Measurements from ENCODE around the gene ACTR5. TPM values are rescaled to one million over a fixed set of nuclear protein-coding genes. Genes with fewer than 3 reads are reported as not detected.
A peak's percentile ranks its signal among the peaks of the same experiment; 100 is the strongest.

ACTR5 gene
- total RNA-seq (10 to 100 TPM; 16.9 to 17.4 TPM), polyA plus RNA-seq (10 to 100 TPM in 1 of 2 donors, 1 to 10 TPM in 1; 8.7 to 10.5 TPM)

DNA sequence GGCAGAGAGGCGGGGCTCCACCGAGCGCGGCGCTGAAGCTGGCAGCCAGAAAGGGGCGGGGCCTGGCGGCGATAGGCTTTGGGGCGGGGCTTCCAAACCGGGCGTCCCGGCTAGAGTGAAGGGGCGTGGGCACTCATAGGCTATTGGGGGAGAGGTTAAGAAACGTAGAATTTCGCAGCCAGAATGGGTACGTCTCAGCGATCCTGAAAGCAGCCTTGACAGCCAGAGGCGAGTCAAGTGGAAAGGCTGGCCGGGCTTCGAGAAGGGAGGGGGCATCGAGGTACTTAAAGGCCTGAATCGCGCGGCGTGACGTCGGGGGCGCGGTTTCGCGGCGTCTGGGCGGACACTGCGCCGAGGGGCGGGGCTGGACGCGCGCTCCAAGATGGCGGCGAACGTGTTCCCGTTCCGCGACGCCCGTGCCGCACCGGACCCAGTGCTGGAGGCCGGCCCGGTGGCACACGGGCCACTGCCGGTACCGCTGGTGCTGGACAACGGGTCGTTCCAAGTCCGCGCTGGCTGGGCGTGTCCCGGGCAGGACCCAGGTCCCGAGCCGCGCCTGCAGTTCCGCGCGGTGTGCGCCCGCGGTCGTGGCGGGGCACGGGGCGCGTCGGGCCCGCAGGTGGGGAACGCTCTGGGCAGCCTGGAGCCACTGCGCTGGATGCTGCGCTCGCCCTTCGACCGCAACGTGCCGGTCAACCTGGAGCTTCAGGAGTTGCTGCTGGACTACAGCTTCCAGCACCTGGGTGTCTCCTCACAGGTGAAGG lies at the start of gene ACTR5:
ACTR5 (plus strand) TSS at position 364 of the 764 bp plus-strand sequence; CDS start at position 383, 19 bp downstream.
- Histone ChIP-seq H3K4me1 (ENCODE audit: insufficient read depth, low read length) (peaks cover 21% of the 10 kb centered on the region), H3K4me3 (ENCODE audit: low read length in 2 of 2) (peak within 1 kb of the TSS; percentile 71 to 92), H3K9me3 (ENCODE audit: control insufficient read depth in 1 of 2, low read length in 2 of 2) (no peaks in the 10 kb centered on the region), H3K36me3 (ENCODE audit: insufficient read depth, low read length) (peaks cover 12% of the 10 kb centered on the region), H3K27me3 (ENCODE audit: insufficient read depth, low read length) (no peaks in the 10 kb centered on the region), H3K27ac (ENCODE audit: low read depth, low read length) (peak within 1 kb of the TSS; percentile 88)
- peaks cover 14 to 31% of the 10 kb centered on the region in 2 donors for H3K36me3 Mint-ChIP-seq
- peaks cover 6% of the 10 kb centered on the region in 2 donors for H3K27me3 Mint-ChIP-seq
- peaks cover 14 to 23% (median 19%) of the 10 kb centered on the region in 4 donors for H3K4me1 Mint-ChIP-seq
- CTCF ChIA-PET (ENCODE audit: partially characterized antibody) = interaction anchor here (0.8 to 6.3 kb wide), 6 partner anchors 9 to 102 kb away, joined by 3 to 103 read pairs (median 4); no protein-coding TSS in a partner anchor
- DNase-seq = peak; percentile 96 to 100 (median 97)
- H3K4me3 Mint-ChIP-seq = peak within 1 kb of the TSS; percentile 97 to 99 (median 98)
- intact Hi-C loops (cut with micrococcal nuclease) = loop anchor here (1.0 to 2.0 kb wide), 6 partner anchors 17 to 276 kb away; partner anchors contain the start of genes DHX35, FAM83D, PPP1R16B and RALGAPB
- POLR2A ChIA-PET (ENCODE audit: partially characterized antibody) = interaction anchor here (0.5 to 2.7 kb wide), 11 partner anchors 9 to 214 kb away, joined by 3 to 24 read pairs (median 4); partner anchors contain the start of genes DHX35 and PPP1R16B
- no peaks in the 10 kb centered on the region for H3K9me3 Mint-ChIP-seq
- H3K27ac Mint-ChIP-seq = peak within 1 kb of the TSS; percentile 98 to 100 (median 100)

DNA sequence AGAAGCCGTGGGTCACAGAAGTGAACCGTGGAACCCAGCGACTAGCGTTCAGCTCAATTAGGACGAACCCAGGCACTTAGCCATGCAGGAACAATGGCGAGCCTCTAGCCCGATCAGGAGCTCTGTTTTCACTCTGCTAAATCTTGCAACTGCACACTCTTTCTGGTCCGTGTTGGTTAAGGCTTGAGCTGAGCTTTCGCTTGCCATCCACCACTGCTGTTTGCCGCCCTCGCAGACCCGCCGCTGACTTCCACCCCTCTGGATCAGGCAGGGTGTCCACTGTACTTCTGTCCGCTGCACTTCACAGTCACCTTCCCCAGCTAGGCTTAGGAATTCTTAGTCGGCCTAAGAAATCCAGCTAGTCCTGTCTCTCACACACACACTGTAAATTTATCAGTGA lies 49.7 kb upstream of the ACTR5 start:
- Mint-ChIP-seq H3K27me3 (peaks cover 12 to 25% of the 10 kb centered on the region in 2 donors), H3K9me3 (peaks cover 0 to 5% (median 0%) of the 10 kb centered on the region in 8 donors), H3K27ac (no peak overlapping the region), H3K4me1 (no peaks in the 10 kb centered on the region), H3K4me3 (no peak overlapping the region), H3K36me3 (no peaks in the 10 kb centered on the region)
- Histone ChIP-seq H3K4me3 (ENCODE audit: low read length in 2 of 2) (no peak overlapping the region), H3K4me1 (ENCODE audit: insufficient read depth, low read length) (no peaks in the 10 kb centered on the region), H3K36me3 (ENCODE audit: insufficient read depth, low read length) (no peaks in the 10 kb centered on the region), H3K27me3 (ENCODE audit: insufficient read depth, low read length) (peaks cover 8% of the 10 kb centered on the region), H3K27ac (ENCODE audit: low read depth, low read length) (no peak overlapping the region), H3K9me3 (ENCODE audit: control insufficient read depth in 1 of 2, low read length in 2 of 2) (no peaks in the 10 kb centered on the region)
- no peak for DNase-seq
- CTCF ChIA-PET (ENCODE audit: partially characterized antibody) = no interaction called here
- POLR2A ChIA-PET (ENCODE audit: partially characterized antibody) = no interaction called here
- intact Hi-C loops (cut with micrococcal nuclease) = no loop called here

DNA sequence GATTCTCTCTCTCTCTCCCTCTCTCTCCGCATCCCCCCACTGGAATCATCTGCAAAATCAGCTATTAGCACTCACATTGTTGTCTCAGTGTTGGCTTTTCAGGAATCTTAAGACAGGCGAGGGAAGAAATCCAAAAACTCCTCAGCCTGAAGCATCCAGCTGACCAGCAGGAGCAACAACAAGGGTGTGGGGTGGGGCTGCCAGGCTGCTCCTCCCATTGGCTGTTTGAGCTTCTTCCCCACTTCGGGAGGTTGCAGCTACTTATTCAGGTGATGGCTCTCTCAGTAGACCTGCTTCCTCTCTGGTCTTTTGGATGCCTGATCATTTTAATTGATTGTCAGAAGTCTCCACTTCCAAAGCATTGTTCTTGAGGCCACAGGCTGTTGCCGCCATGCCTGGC lies 48.1 kb upstream of the ACTR5 start:
- H3K27ac ChIP-seq (ENCODE audit: low read depth, low read length) = no peak overlapping the region
- no peaks in the 10 kb centered on the region for H3K36me3 Mint-ChIP-seq
- no peaks in the 10 kb centered on the region for H3K9me3 ChIP-seq (ENCODE audit: control insufficient read depth in 1 of 2, low read length in 2 of 2)
- H3K4me3 ChIP-seq (ENCODE audit: low read length in 2 of 2) = no peak overlapping the region
- no peaks in the 10 kb centered on the region for H3K4me1 ChIP-seq (ENCODE audit: insufficient read depth, low read length)
- ChIA-PET POLR2A (ENCODE audit: partially characterized antibody) (no interaction called here), CTCF (ENCODE audit: partially characterized antibody) (no interaction called here)
- peaks cover 13 to 24% of the 10 kb centered on the region in 2 donors for H3K27me3 Mint-ChIP-seq
- intact Hi-C loops (cut with micrococcal nuclease) = no loop called here
- DNase-seq = no peak
- no peak overlapping the region for H3K4me3 Mint-ChIP-seq
- peaks cover 8% of the 10 kb centered on the region for H3K27me3 ChIP-seq (ENCODE audit: insufficient read depth, low read length)
- H3K27ac Mint-ChIP-seq = no peak overlapping the region
- no peaks in the 10 kb centered on the region for H3K36me3 ChIP-seq (ENCODE audit: insufficient read depth, low read length)
- H3K4me1 Mint-ChIP-seq = no peaks in the 10 kb centered on the region
- H3K9me3 Mint-ChIP-seq = no peaks in the 10 kb centered on the region

DNA sequence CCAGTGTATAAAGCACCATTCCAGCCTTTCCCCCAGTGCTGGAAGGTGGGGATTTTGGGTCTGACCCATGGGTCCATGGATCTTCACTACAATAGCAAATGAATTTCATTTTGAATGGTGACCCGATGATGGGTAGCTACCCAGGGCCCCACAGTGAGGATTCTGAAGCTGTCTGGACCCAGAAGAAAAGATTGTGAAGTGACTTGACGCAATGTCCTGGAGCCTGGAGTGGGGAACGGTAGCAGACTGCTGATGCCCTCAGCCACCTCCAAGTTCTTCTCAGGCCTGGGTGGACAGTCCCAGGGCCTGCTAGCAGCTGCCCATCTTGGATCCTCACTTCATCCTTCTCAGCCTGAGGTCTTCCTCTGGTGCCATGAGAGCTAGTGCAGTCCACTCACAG lies 47.3 kb upstream of the ACTR5 start:
- no peaks in the 10 kb centered on the region for H3K36me3 Mint-ChIP-seq
- no peak overlapping the region for H3K27ac Mint-ChIP-seq
- no peaks in the 10 kb centered on the region for H3K9me3 ChIP-seq (ENCODE audit: control insufficient read depth in 1 of 2, low read length in 2 of 2)
- no peaks in the 10 kb centered on the region for H3K9me3 Mint-ChIP-seq
- no peak overlapping the region for H3K27ac ChIP-seq (ENCODE audit: low read depth, low read length)
- H3K4me3 ChIP-seq (ENCODE audit: low read length in 2 of 2) = no peak overlapping the region
- intact Hi-C loops (cut with micrococcal nuclease) = no loop called here
- ChIA-PET CTCF (ENCODE audit: partially characterized antibody) (no interaction called here), POLR2A (ENCODE audit: partially characterized antibody) (no interaction called here)
- no peak for DNase-seq
- peaks cover 8% of the 10 kb centered on the region for H3K27me3 ChIP-seq (ENCODE audit: insufficient read depth, low read length)
- H3K4me1 ChIP-seq (ENCODE audit: insufficient read depth, low read length) = no peaks in the 10 kb centered on the region
- no peaks in the 10 kb centered on the region for H3K36me3 ChIP-seq (ENCODE audit: insufficient read depth, low read length)
- no peaks in the 10 kb centered on the region for H3K4me1 Mint-ChIP-seq
- H3K27me3 Mint-ChIP-seq = peaks cover 10 to 26% of the 10 kb centered on the region in 2 donors
- no peak overlapping the region for H3K4me3 Mint-ChIP-seq

DNA sequence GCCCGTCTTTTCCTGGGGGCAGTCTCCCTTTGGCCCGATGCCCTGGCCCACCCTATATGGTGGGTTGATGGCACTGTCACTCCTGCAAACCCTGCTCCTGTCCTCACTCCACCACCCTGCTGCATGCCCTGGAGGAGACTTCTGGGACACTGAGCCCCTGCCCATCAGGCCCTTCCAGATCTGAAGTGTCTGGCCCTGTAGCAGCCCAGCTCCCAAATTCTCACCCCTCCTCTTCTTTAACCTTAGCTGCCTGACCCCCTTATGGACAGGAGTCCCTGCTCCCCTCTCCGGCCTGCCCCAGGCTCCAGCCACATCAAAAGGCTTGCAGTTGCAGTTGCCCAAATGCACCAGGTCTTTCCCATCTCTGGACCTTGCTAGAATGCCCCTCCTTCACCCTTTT lies 44.7 kb upstream of the ACTR5 start:
- Histone ChIP-seq H3K36me3 (ENCODE audit: insufficient read depth, low read length) (no peaks in the 10 kb centered on the region), H3K9me3 (ENCODE audit: control insufficient read depth in 1 of 2, low read length in 2 of 2) (no peaks in the 10 kb centered on the region), H3K4me3 (ENCODE audit: low read length in 2 of 2) (no peak overlapping the region), H3K4me1 (ENCODE audit: insufficient read depth, low read length) (no peaks in the 10 kb centered on the region), H3K27me3 (ENCODE audit: insufficient read depth, low read length) (peaks cover 8% of the 10 kb centered on the region), H3K27ac (ENCODE audit: low read depth, low read length) (no peak overlapping the region)
- Mint-ChIP-seq H3K4me1 (no peaks in the 10 kb centered on the region), H3K9me3 (no peaks in the 10 kb centered on the region), H3K27me3 (peaks cover 15 to 31% of the 10 kb centered on the region in 2 donors), H3K36me3 (no peaks in the 10 kb centered on the region), H3K27ac (no peak overlapping the region), H3K4me3 (no peak overlapping the region)
- intact Hi-C loops (cut with micrococcal nuclease) = no loop called here
- CTCF ChIA-PET (ENCODE audit: partially characterized antibody) = interaction anchor here (1.0 kb wide), 1 partner anchor 19 kb away, joined by 3 read pairs; no protein-coding TSS in a partner anchor
- POLR2A ChIA-PET (ENCODE audit: partially characterized antibody) = no interaction called here
- DNase-seq = no peak

DNA sequence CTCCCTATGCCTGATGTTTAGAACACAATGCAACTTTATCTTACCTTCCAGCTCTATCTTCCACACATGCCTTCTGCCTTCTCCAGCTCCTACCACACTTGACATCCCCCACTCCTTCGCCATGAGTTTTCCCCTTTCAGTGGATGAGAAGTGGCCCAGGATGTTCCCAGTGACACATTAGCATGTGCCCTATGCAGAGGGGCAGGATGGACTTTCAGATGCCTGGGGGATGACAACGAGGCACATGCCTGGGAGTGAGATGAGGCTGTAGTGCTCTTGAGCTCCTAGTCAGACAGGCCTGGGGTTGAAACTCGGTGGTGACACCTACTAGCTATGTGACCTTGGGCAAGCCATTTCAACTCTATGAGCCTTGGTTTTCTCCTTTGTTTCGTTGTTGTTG lies 44.1 kb upstream of the ACTR5 start:
- intact Hi-C loops (cut with micrococcal nuclease) = no loop called here
- no peaks in the 10 kb centered on the region for H3K4me1 Mint-ChIP-seq
- CTCF ChIA-PET (ENCODE audit: partially characterized antibody) = no interaction called here

DNA sequence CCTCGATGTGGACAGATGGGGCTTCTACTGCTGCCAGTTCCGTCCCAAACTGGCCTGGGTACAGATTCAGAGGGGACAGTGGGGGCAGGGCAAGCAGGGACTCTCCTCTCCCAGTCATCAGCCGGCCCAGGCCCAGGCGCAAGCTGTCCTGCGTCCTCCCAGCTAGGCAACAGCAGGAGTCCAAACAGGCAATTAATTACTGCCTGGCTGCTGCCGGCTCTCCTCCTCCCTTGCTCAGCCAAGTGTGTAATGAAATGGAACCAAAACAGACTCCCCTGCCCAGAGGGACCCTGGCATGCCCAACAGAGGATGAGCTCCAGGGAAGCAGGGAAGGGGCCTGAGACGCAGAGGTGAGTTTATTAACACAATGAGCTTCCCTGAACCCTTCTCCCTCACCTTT lies 41.8 kb upstream of the ACTR5 start:
- no peak for DNase-seq
- H3K4me3 Mint-ChIP-seq = no peak overlapping the region
- no peak overlapping the region for H3K27ac Mint-ChIP-seq
- POLR2A ChIA-PET (ENCODE audit: partially characterized antibody) = no interaction called here
- Histone ChIP-seq H3K27ac (ENCODE audit: low read depth, low read length) (no peak overlapping the region), H3K9me3 (ENCODE audit: control insufficient read depth in 1 of 2, low read length in 2 of 2) (no peaks in the 10 kb centered on the region), H3K4me1 (ENCODE audit: insufficient read depth, low read length) (no peaks in the 10 kb centered on the region), H3K36me3 (ENCODE audit: insufficient read depth, low read length) (no peaks in the 10 kb centered on the region), H3K27me3 (ENCODE audit: insufficient read depth, low read length) (peaks cover 3% of the 10 kb centered on the region), H3K4me3 (ENCODE audit: low read length in 2 of 2) (no peak overlapping the region)
- no peaks in the 10 kb centered on the region for H3K36me3 Mint-ChIP-seq
- intact Hi-C loops (cut with micrococcal nuclease) = no loop called here
- H3K9me3 Mint-ChIP-seq = no peaks in the 10 kb centered on the region
- no peaks in the 10 kb centered on the region for H3K4me1 Mint-ChIP-seq
- CTCF ChIA-PET (ENCODE audit: partially characterized antibody) = no interaction called here
- H3K27me3 Mint-ChIP-seq = peaks cover 17 to 38% of the 10 kb centered on the region in 2 donors

More for the DNA sequence above, 44.1 kb upstream of the ACTR5 start:
- Histone ChIP-seq H3K4me1 (ENCODE audit: insufficient read depth, low read length) (no peaks in the 10 kb centered on the region), H3K36me3 (ENCODE audit: insufficient read depth, low read length) (no peaks in the 10 kb centered on the region), H3K9me3 (ENCODE audit: control insufficient read depth in 1 of 2, low read length in 2 of 2) (no peaks in the 10 kb centered on the region), H3K27me3 (ENCODE audit: insufficient read depth, low read length) (peaks cover 8% of the 10 kb centered on the region), H3K27ac (ENCODE audit: low read depth, low read length) (no peak overlapping the region), H3K4me3 (ENCODE audit: low read length in 2 of 2) (no peak overlapping the region)
- Mint-ChIP-seq H3K9me3 (no peaks in the 10 kb centered on the region), H3K36me3 (no peaks in the 10 kb centered on the region), H3K27ac (no peak overlapping the region), H3K4me3 (no peak overlapping the region), H3K27me3 (peaks cover 16 to 34% of the 10 kb centered on the region in 2 donors)
- POLR2A ChIA-PET (ENCODE audit: partially characterized antibody) = no interaction called here
- no peak for DNase-seq

Measured in CD4-positive, alpha-beta memory T cell (primary cell).